ENCODE data around the gene F10.

- TF ChIP-seq CTCF (IDR thresholded peaks at IDR 0.05 in 4 of 5, conservative IDR thresholded peaks at IDR 0.05 in 1 of 5) (no peak), POLR2A (IDR thresholded peaks at IDR 0.05) (no peak)
Observed at GRCh38 chr13:113119822-113120189, 2.8 kb upstream of the F10 start.
